C4-2B (cell line): ENCODE measurements around the gene SLC25A51.

ENCODE experiments used
- CTCF ChIP-seq: fragments of 450-650 bp; conservative IDR thresholded peaks from 2 replicates; pipeline ENCODE4 v1.5.1; 2017; ENCODE audit warnings: mild to moderate bottlenecking
- ZFX ChIP-seq: fragments of 450-650 bp; IDR thresholded peaks from 2 replicates; pipeline ENCODE4 v1.6.1; 2017

- TF ChIP-seq CTCF (no peak), ZFX (no peak)
These were observed 47.4 kb downstream of the SLC25A51 start for GRCh38 chr9:37856551-37856950.
